Measurements from ENCODE around the gene NLRP8. TPM values are rescaled to one million over a fixed set of nuclear protein-coding genes. Genes with fewer than 3 reads are reported as not detected.

Gene NLRP8
- total and polyA plus RNA-seq, 2 of the 4 experiments (the other 2 are of a cell fraction) = not detected

DNA sequence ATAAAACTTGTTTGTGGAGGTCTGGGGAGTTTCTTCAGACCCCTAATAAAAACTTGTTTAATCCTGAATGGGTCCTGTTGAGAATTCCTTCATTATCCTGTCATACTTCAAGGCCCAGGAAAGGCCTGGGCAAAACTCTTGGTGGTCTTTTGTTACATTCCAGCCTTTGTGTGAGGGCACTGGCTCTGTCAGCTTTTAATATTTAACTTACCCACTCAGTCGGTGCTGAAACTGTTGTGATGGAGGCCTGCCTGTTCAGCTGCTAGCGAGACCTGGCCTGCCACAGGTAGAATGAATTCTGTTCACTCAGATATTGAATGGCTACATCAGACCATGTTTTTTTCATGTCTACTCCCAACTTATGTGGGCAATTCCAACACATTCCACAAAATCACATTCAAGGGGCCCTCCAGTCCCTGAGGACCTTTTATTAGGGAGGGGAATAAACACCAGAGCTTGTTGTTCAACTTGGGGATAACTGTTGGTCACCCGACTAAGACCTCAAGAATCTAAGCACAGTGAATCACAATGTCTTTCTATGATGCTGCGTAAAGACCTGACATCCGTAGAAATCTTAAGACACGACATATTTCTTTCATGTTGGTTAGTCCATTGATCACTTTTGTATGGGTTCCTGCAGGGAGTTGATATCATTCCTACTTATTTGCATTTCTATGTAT, 12.5 kb downstream of the NLRP8 start:
- Histone ChIP-seq H3K27ac (ENCODE audit: insufficient read depth, low read length) (no peak overlapping the region), H4K91ac (ENCODE audit: insufficient read depth, low read depth, low read length) (no peak overlapping the region), H2BK5ac (ENCODE audit: low read depth, low read length, poor library complexity, severe bottlenecking) (no peak overlapping the region), H2BK20ac (ENCODE audit: low read depth, low read length) (no peak overlapping the region), H3K4ac (ENCODE audit: low read depth, low read length) (no peak overlapping the region), H2AK5ac (ENCODE audit: low read depth, low read length) (no peak overlapping the region), H2AFZ (replicated peaks; ENCODE audit: low read length, poor library complexity) (no peak overlapping the region), H4K5ac (ENCODE audit: low read depth, low read length) (no peak overlapping the region), H3K79me1 (ENCODE audit: low read depth in 1 of 2, low read length in 2 of 2) (no peaks in the 10 kb centered on the region), H2AK9ac (replicated peaks; ENCODE audit: low read depth, low read length, poor library complexity) (no peak overlapping the region), H3K14ac (replicated peaks; ENCODE audit: low read depth, low read length) (no peak overlapping the region), H4K20me1 (ENCODE audit: insufficient read depth, low read length) (no peaks in the 10 kb centered on the region), H3K4me2 (ENCODE audit: low read depth, low read length) (no peak overlapping the region), H2BK15ac (ENCODE audit: low read depth, low read length) (no peak overlapping the region), H3K4me1 (ENCODE audit: control insufficient read depth, insufficient read depth, low read length) (no peaks in the 10 kb centered on the region), H3K23ac (ENCODE audit: low read depth, low read length) (no peak overlapping the region), H3K27me3 (ENCODE audit: control insufficient read depth, insufficient read depth, low read length) (no peaks in the 10 kb centered on the region), H3K36me3 (ENCODE audit: control insufficient read depth, insufficient read depth, low read length) (no peaks in the 10 kb centered on the region), H3K56ac (ENCODE audit: extremely low read depth, insufficient read depth, low read length) (no peak overlapping the region), H3K4me3 (ENCODE audit: insufficient read depth, low read depth, low read length) (no peak overlapping the region), H4K8ac (ENCODE audit: low read depth in 2 of 2, low read length in 2 of 2) (no peak overlapping the region), H3K9ac (ENCODE audit: low read depth, low read length) (no peak overlapping the region), H2BK120ac (ENCODE audit: low read depth, low read length) (no peak overlapping the region), H3K18ac (ENCODE audit: low read depth, low read length) (no peak overlapping the region), H3K9me3 (ENCODE audit: control insufficient read depth, insufficient read depth, low read length) (peaks cover 36% of the 10 kb centered on the region), H3K9me1 (ENCODE audit: insufficient read depth, low read length) (no peaks in the 10 kb centered on the region)
- no peak for DNase-seq
- TF ChIP-seq SMC3 (IDR thresholded peaks at IDR 0.05; ENCODE audit: low read depth, low read length) = no peak
- TF ChIP-seq NFE2L2 (IDR thresholded peaks at IDR 0.05; ENCODE audit: low read depth, low read length) = no peak
- TF ChIP-seq, protein P1, sequence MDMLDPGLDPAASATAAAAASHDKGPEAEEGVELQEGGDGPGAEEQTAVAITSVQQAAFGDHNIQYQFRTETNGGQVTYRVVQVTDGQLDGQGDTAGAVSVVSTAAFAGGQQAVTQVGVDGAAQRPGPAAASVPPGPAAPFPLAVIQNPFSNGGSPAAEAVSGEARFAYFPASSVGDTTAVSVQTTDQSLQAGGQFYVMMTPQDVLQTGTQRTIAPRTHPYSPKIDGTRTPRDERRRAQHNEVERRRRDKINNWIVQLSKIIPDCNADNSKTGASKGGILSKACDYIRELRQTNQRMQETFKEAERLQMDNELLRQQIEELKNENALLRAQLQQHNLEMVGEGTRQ (IDR thresholded peaks at IDR 0.05; ENCODE audit: low read depth, low read length) = no peak
- no peak for TF ChIP-seq POLR2A (IDR thresholded peaks at IDR 0.05; ENCODE audit: low read depth, low read length)
- TF ChIP-seq, protein P2, sequence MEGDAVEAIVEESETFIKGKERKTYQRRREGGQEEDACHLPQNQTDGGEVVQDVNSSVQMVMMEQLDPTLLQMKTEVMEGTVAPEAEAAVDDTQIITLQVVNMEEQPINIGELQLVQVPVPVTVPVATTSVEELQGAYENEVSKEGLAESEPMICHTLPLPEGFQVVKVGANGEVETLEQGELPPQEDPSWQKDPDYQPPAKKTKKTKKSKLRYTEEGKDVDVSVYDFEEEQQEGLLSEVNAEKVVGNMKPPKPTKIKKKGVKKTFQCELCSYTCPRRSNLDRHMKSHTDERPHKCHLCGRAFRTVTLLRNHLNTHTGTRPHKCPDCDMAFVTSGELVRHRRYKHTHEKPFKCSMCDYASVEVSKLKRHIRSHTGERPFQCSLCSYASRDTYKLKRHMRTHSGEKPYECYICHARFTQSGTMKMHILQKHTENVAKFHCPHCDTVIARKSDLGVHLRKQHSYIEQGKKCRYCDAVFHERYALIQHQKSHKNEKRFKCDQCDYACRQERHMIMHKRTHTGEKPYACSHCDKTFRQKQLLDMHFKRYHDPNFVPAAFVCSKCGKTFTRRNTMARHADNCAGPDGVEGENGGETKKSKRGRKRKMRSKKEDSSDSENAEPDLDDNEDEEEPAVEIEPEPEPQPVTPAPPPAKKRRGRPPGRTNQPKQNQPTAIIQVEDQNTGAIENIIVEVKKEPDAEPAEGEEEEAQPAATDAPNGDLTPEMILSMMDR (conservative IDR thresholded peaks at IDR 0.05; ENCODE audit: low read depth, low read length) = no peak
- no peak for TF ChIP-seq RAD21 (IDR thresholded peaks at IDR 0.05; ENCODE audit: low read length)
- TF ChIP-seq CEBPB (IDR thresholded peaks at IDR 0.05; ENCODE audit: low read depth, low read length) = no peak
- no peak for TF ChIP-seq MAZ (IDR thresholded peaks at IDR 0.05; ENCODE audit: borderline replicate concordance, low read depth, low read length)
- no CpG with 5 or more reads among the region's 6 CpGs for WGBS, 2 experiments (ENCODE audit: extremely low coverage in 2 of 2, insufficient read length in 1 of 2)
- no peak for ATAC-seq (ENCODE audit: low read depth)
- CTCF ChIA-PET = no interaction called here
- intact Hi-C loops (cut with micrococcal nuclease) = no loop called here
- in situ Hi-C loops (cut with MboI; ENCODE audit: low sequenced_read_pairs) = no loop called here
- dilution Hi-C loops (cut with HindIII; ENCODE audit: low sequenced_read_pairs, unreplicated experiment) = no loop called here
- BruUV-seq (replicated peaks) = no TSS peak
- POLR2A ChIA-PET (ENCODE audit: unreplicated experiment) = no interaction called here
